ENCODE results near the gene PSMD6.

GRCh38 chr3:63979093-63979885 lies 44.0 kb downstream of the PSMD6 start:
- TF ChIP-seq CTCF (IDR thresholded peaks at IDR 0.05; ENCODE audit: low read depth, low read length): no peak
- no peak for TF ChIP-seq EZH2phosphoT487 (IDR thresholded peaks at IDR 0.05; ENCODE audit: low read depth)

All from OCI-LY3 (cell line).